ENCODE results near the gene ZPBP2. TPM values are rescaled to one million over a fixed set of nuclear protein-coding genes. Genes with fewer than 3 reads are reported as not detected.

Gene ZPBP2
- total and polyA plus RNA-seq, 9 of the 15 experiments (the other 6 are each of a cell fraction or from before 2014, with no cell fraction given), result not detected

GRCh38 chr17:39903158-39903884, 35.3 kb downstream of the ZPBP2 start (continued):
- no peak for TF ChIP-seq CHD7 (IDR thresholded peaks at IDR 0.05; ENCODE audit: low read depth, low read length)

Measured in K562 (cell line).